ENCODE results near the gene HOTAIR.

Gene HOTAIR

GRCh38 chr12:54005853-54006558, 31.3 kb upstream of the HOTAIR start:
- TF ChIP-seq, protein P1, sequence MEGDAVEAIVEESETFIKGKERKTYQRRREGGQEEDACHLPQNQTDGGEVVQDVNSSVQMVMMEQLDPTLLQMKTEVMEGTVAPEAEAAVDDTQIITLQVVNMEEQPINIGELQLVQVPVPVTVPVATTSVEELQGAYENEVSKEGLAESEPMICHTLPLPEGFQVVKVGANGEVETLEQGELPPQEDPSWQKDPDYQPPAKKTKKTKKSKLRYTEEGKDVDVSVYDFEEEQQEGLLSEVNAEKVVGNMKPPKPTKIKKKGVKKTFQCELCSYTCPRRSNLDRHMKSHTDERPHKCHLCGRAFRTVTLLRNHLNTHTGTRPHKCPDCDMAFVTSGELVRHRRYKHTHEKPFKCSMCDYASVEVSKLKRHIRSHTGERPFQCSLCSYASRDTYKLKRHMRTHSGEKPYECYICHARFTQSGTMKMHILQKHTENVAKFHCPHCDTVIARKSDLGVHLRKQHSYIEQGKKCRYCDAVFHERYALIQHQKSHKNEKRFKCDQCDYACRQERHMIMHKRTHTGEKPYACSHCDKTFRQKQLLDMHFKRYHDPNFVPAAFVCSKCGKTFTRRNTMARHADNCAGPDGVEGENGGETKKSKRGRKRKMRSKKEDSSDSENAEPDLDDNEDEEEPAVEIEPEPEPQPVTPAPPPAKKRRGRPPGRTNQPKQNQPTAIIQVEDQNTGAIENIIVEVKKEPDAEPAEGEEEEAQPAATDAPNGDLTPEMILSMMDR (IDR thresholded peaks at IDR 0.05; ENCODE audit: insufficient read depth, low read depth, low read length, missing control alignments), result peak; percentile 75
- DNase-seq (ENCODE audit: low read depth), result peak; percentile 71
- H3K4me3 ChIP-seq (ENCODE audit: low read length), result peak overlapping the region; percentile 16

DNA sequence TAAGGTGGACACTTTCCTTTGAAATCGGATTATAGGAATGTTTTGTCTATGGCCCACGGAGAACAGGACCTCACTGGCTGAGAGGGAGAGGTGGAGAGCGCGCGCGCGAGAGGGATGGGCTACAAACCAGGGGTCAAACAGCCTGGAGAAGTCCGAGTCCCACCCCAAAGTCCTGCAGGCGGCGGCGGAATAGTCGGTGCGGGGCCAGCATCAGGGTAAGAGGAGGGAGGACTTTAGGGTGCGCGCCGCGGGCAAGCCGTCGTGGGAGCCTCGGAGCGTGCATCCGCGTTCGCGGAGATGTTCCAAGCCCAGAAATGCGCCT, 30.7 kb upstream of the HOTAIR start:
- H3K4me3 ChIP-seq (ENCODE audit: low read length), result no peak overlapping the region
- TF ChIP-seq, protein P1 (IDR thresholded peaks at IDR 0.05; ENCODE audit: insufficient read depth, low read depth, low read length, missing control alignments), result no peak
- no peak for DNase-seq (ENCODE audit: low read depth)

GRCh38 chr12:54004841-54005530, 30.2 kb upstream of the HOTAIR start:
- H3K4me3 ChIP-seq (ENCODE audit: low read length), result no peak overlapping the region
- TF ChIP-seq, protein P1 (IDR thresholded peaks at IDR 0.05; ENCODE audit: insufficient read depth, low read depth, low read length, missing control alignments), result no peak
- no peak for DNase-seq (ENCODE audit: low read depth)

- no peak for DNase-seq (ENCODE audit: low read depth)
- H3K4me3 ChIP-seq (ENCODE audit: low read length), result no peak overlapping the region
- TF ChIP-seq, protein P1 (IDR thresholded peaks at IDR 0.05; ENCODE audit: insufficient read depth, low read depth, low read length, missing control alignments), result no peak
These were observed 29.5 kb upstream of the HOTAIR start for GRCh38 chr12:54004063-54004840.

GRCh38 chr12:54003625-54004024, 28.9 kb upstream of the HOTAIR start:
- no peak overlapping the region for H3K4me3 ChIP-seq (ENCODE audit: low read length)
- no peak for DNase-seq (ENCODE audit: low read depth)
- TF ChIP-seq, protein P1 (IDR thresholded peaks at IDR 0.05; ENCODE audit: insufficient read depth, low read depth, low read length, missing control alignments), result no peak

GRCh38 chr12:54002915-54003389, 28.2 kb upstream of the HOTAIR start:
- no peak overlapping the region for H3K4me3 ChIP-seq (ENCODE audit: low read length)
- DNase-seq (ENCODE audit: low read depth), result no peak
- TF ChIP-seq, protein P1 (IDR thresholded peaks at IDR 0.05; ENCODE audit: insufficient read depth, low read depth, low read length, missing control alignments), result no peak
